Activated T-helper 2 cell treated with anti-CD3 and anti-CD28 coated beads, Interferon-gamma antibody, Interleukin-2, Interleukin-4, amounts not matched to agents 10 μg/mL and 5 μg/mL and 100 μg/mL, durations not matched to agents 14 hours and 24 hours and 36 hours (primary cell): ENCODE measurements around the gene INTS7. TPM values are rescaled to one million over a fixed set of nuclear protein-coding genes. Genes with fewer than 3 reads are reported as not detected.

ENCODE experiments used
- DNase-seq: peaks from one replicate; pipeline ENCODE4 v3.0.0; 2021; ENCODE audit warnings: low spot score
- H3K27ac Mint-ChIP-seq: one replicate; pipeline ENCODE4 v1.8.0; 2021; ENCODE audit warnings: mixed read lengths
- H3K27me3 Mint-ChIP-seq: one replicate; pipeline ENCODE4 v1.8.0; 2021; ENCODE audit warnings: low read depth, mixed read lengths
- H3K36me3 Mint-ChIP-seq: one replicate; pipeline ENCODE4 v1.8.0; 2021; ENCODE audit warnings: low read depth, mixed read lengths
- H3K4me1 Mint-ChIP-seq: one replicate; pipeline ENCODE4 v1.8.0; 2021; ENCODE audit warnings: low read depth, mixed read lengths
- H3K4me3 Mint-ChIP-seq: one replicate; pipeline ENCODE4 v1.8.0; 2021; ENCODE audit warnings: low read depth, mild to moderate bottlenecking, moderate library complexity, mixed read lengths
- H3K9me3 Mint-ChIP-seq: one replicate; pipeline ENCODE4 v1.8.0; 2021; ENCODE audit warnings: mixed read lengths
- intact Hi-C: fragments of 100-400 bp; cut with micrococcal nuclease; formaldehyde crosslinking; loops from one replicate; pipeline ENCODE4 v1.15.1; 2023
- total RNA-seq: library from RNA; stranded (reverse); gene quantifications from 2 replicates; pipeline ENCODE4 v1.2.3, GENCODE V29; 2022

The INTS7 gene
- total RNA-seq, 1 donor from 2014 or later, result 33.3 TPM

- H3K4me3 Mint-ChIP-seq, result no peak overlapping the region
- no peaks in the 10 kb centered on the region for H3K9me3 Mint-ChIP-seq
- H3K4me1 Mint-ChIP-seq, result no peaks in the 10 kb centered on the region
- intact Hi-C loops, result no loop called here
- no peak for DNase-seq
- H3K27ac Mint-ChIP-seq, result no peak overlapping the region
- peaks cover 31% of the 10 kb centered on the region for H3K27me3 Mint-ChIP-seq
- H3K36me3 Mint-ChIP-seq, result no peaks in the 10 kb centered on the region
These were observed 119.4 kb downstream of the INTS7 start for GRCh38 chr1:211915924-211916323.

DNA sequence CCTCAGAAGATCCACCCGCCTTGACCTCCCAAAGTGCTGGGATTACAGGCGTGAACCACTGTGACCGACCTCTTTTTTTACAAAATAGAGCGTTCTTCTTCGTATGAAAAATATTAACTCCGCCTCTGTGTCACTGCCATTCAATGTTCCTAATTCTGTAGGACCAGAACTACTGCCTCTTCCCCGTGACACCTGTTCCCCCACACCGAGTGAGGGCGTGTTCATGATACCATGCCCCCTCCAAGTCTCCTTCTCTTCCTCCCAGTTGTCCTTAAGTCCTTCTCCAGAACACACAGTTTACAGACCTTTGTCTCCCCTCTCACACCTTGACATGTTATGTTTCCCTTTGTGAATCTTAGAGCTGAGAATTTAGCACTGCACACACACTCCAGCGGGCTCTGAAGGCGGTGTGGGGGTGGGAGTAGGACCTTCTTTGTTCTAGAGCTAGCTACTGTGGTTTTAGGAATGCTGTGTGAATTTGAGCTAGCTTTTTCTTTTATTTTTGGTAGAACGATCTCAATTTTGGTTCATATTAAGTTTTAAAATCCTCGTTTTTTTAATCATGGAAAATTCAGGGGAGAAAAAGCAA lies 122.4 kb downstream of the INTS7 start:
- Mint-ChIP-seq H3K27ac (no peak overlapping the region), H3K4me3 (no peak overlapping the region)
- intact Hi-C loops, result no loop called here

GRCh38 chr1:211912038-211912437 lies 123.3 kb downstream of the INTS7 start:
- no peak for DNase-seq
- Mint-ChIP-seq H3K36me3 (no peaks in the 10 kb centered on the region), H3K27ac (no peak overlapping the region), H3K27me3 (peaks cover 32% of the 10 kb centered on the region), H3K4me1 (no peaks in the 10 kb centered on the region), H3K4me3 (no peak overlapping the region), H3K9me3 (no peaks in the 10 kb centered on the region)
- intact Hi-C loops, result no loop called here

More for the DNA sequence above, 122.4 kb downstream of the INTS7 start:
- Mint-ChIP-seq H3K27me3 (peaks cover 32% of the 10 kb centered on the region), H3K4me1 (no peaks in the 10 kb centered on the region), H3K9me3 (no peaks in the 10 kb centered on the region), H3K36me3 (no peaks in the 10 kb centered on the region)
- no peak for DNase-seq

GRCh38 chr1:211910913-211911485 lies 124.4 kb downstream of the INTS7 start:
- Mint-ChIP-seq H3K4me3 (no peak overlapping the region), H3K36me3 (no peaks in the 10 kb centered on the region), H3K9me3 (no peaks in the 10 kb centered on the region), H3K27ac (no peak overlapping the region), H3K4me1 (no peaks in the 10 kb centered on the region), H3K27me3 (peaks cover 28% of the 10 kb centered on the region)
- intact Hi-C loops, result no loop called here
- DNase-seq, result no peak

- no peak overlapping the region for H3K4me3 Mint-ChIP-seq
These were observed 125.1 kb downstream of the INTS7 start for GRCh38 chr1:211910113-211910884.

DNA sequence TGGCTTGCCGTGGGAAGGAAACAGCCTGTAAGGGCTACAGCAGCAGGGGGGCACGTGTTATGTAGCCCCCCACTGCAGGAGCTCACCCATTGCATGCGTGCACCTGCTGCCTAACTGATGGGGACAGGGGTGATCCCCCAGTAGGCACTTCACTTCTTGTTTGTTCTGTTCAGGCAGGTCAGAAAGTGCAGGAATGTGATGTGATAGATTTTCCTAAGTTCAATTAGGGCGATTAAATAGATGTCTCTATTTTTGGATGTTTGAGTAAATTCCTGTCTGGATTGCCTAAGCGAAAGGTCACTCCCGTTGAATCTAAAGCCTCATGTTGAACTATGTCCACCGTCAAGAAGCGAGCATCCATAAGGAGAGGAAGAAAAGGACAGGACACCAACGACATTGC lies 126.0 kb downstream of the INTS7 start:
- peaks cover 21% of the 10 kb centered on the region for H3K27me3 Mint-ChIP-seq
- no peaks in the 10 kb centered on the region for H3K4me1 Mint-ChIP-seq
- DNase-seq, result no peak
- no peak overlapping the region for H3K27ac Mint-ChIP-seq
- no peaks in the 10 kb centered on the region for H3K9me3 Mint-ChIP-seq
- intact Hi-C loops, result no loop called here
- H3K4me3 Mint-ChIP-seq, result no peak overlapping the region
- no peaks in the 10 kb centered on the region for H3K36me3 Mint-ChIP-seq

More at GRCh38 chr1:211910113-211910884, 125.1 kb downstream of the INTS7 start:
- H3K9me3 Mint-ChIP-seq, result no peaks in the 10 kb centered on the region
- no peak for DNase-seq
- H3K36me3 Mint-ChIP-seq, result no peaks in the 10 kb centered on the region
- peaks cover 22% of the 10 kb centered on the region for H3K27me3 Mint-ChIP-seq
- intact Hi-C loops, result no loop called here
- H3K27ac Mint-ChIP-seq, result no peak overlapping the region
- no peaks in the 10 kb centered on the region for H3K4me1 Mint-ChIP-seq

- Mint-ChIP-seq H3K4me3 (no peak overlapping the region), H3K27me3 (peaks cover 21% of the 10 kb centered on the region), H3K9me3 (no peaks in the 10 kb centered on the region), H3K27ac (no peak overlapping the region), H3K36me3 (no peaks in the 10 kb centered on the region), H3K4me1 (no peaks in the 10 kb centered on the region)
- intact Hi-C loops, result no loop called here
- DNase-seq, result no peak
These were observed 126.4 kb downstream of the INTS7 start for GRCh38 chr1:211908951-211909350.

DNA sequence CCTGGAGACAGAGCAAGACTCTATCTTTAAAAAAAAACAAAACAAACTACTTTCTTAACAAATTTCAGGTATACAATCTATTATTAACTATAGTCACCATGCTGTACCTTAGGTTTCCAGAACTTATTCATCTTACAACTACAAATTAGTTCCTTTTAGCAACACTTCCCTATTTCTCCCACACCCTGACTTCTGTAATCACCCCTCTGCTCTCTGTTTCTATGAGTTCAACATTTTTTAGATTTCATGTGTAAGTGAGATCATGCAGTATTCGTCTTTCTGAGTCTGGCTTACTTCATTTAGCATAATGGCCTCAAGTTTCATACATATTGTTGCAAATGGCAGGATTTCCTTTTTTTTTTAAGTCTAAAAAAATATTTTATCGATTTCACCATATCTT lies 126.9 kb downstream of the INTS7 start:
- intact Hi-C loops, result no loop called here
- Mint-ChIP-seq H3K27me3 (peaks cover 21% of the 10 kb centered on the region), H3K4me1 (no peaks in the 10 kb centered on the region), H3K36me3 (no peaks in the 10 kb centered on the region), H3K27ac (no peak overlapping the region), H3K9me3 (no peaks in the 10 kb centered on the region), H3K4me3 (no peak overlapping the region)
- DNase-seq, result no peak

DNA sequence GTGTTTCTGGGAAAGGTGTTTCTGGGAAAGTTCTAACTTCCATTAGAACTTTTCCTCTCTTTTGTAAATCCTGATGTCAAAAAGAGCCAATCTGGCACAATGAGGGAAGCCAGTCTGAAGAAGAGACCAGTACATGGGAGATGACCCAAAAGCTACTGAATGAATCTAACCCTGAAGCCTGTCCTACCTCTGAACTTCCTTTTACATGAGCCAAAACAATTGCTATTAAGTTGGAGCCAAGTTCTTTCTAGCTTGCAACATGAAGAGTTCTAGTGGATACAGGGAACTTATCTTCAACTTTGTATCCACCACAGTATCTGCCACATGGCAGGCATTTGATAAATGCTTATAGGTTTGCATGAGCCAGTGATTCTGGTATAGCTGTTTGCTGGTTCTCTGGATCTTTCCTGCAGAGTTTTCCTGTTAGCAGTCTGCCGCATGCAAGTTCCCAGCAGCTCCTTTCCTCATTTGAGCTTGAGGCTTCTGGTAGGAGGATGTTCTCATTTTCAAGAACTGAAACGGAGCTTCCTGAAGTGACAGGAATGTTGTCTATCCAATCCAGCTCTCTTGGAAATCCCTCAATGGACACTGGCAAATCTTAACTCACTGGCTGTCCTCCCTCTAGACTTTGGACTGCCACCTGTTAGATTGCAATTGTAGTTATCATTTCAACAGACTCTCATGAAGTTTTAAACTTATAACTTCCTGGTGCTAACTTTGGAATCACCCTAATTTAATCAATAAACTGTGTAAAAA lies 131.7 kb downstream of the INTS7 start:
- Mint-ChIP-seq H3K27ac (no peak overlapping the region), H3K9me3 (peaks cover 10% of the 10 kb centered on the region), H3K27me3 (peaks cover 11% of the 10 kb centered on the region), H3K4me1 (no peaks in the 10 kb centered on the region), H3K4me3 (no peak overlapping the region), H3K36me3 (no peaks in the 10 kb centered on the region)
- intact Hi-C loops, result no loop called here
- DNase-seq, result no peak

- H3K27me3 Mint-ChIP-seq, result peaks cover 14% of the 10 kb centered on the region
- no peaks in the 10 kb centered on the region for H3K4me1 Mint-ChIP-seq
- intact Hi-C loops, result no loop called here
- no peak overlapping the region for H3K4me3 Mint-ChIP-seq
- no peak overlapping the region for H3K27ac Mint-ChIP-seq
- no peak for DNase-seq
- no peaks in the 10 kb centered on the region for H3K36me3 Mint-ChIP-seq
- H3K9me3 Mint-ChIP-seq, result peaks cover 10% of the 10 kb centered on the region
These were observed 132.6 kb downstream of the INTS7 start for GRCh38 chr1:211902624-211903291.

GRCh38 chr1:211901945-211902344 lies 133.4 kb downstream of the INTS7 start:
- H3K4me3 Mint-ChIP-seq, result no peak overlapping the region
- H3K27me3 Mint-ChIP-seq, result peaks cover 15% of the 10 kb centered on the region
- peaks cover 10% of the 10 kb centered on the region for H3K9me3 Mint-ChIP-seq
- no peaks in the 10 kb centered on the region for H3K4me1 Mint-ChIP-seq
- H3K36me3 Mint-ChIP-seq, result no peaks in the 10 kb centered on the region
- no peak for DNase-seq
- no peak overlapping the region for H3K27ac Mint-ChIP-seq
- intact Hi-C loops, result no loop called here

DNA sequence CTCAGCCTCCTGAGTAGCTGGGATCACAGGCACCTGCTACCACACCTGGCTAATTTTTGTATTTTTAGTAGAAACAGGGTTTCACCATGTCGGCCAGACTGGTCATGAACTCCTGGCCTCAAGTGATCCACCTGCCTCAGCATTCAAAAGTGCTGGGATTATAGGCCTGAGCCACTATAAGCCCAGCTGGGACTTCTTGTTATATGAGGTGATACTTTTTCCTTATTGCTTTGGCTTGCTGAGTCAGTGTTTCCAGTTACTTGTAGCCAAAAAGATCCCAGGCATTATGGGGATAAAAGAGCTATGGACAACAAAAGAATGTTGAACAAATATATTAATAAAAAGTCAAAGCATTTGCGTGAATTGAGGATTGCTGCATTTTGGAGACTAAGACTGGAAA lies 134.9 kb downstream of the INTS7 start:
- H3K27ac Mint-ChIP-seq, result no peak overlapping the region
- H3K36me3 Mint-ChIP-seq, result no peaks in the 10 kb centered on the region
- H3K27me3 Mint-ChIP-seq, result peaks cover 15% of the 10 kb centered on the region
- no peaks in the 10 kb centered on the region for H3K4me1 Mint-ChIP-seq
- intact Hi-C loops, result no loop called here
- DNase-seq, result no peak
- H3K9me3 Mint-ChIP-seq, result peaks cover 10% of the 10 kb centered on the region
- H3K4me3 Mint-ChIP-seq, result no peak overlapping the region
